ENCODE results near the gene SLC52A1. TPM values are rescaled to one million over a fixed set of nuclear protein-coding genes. Genes with fewer than 3 reads are reported as not detected.

SLC52A1 gene
- 0.34 to 1.2 TPM (median 0.68 TPM) in 5 replicates for total RNA-seq (2022; extraction: Qiagen RNA extraction; ENCODE audit: low read depth)

DNA sequence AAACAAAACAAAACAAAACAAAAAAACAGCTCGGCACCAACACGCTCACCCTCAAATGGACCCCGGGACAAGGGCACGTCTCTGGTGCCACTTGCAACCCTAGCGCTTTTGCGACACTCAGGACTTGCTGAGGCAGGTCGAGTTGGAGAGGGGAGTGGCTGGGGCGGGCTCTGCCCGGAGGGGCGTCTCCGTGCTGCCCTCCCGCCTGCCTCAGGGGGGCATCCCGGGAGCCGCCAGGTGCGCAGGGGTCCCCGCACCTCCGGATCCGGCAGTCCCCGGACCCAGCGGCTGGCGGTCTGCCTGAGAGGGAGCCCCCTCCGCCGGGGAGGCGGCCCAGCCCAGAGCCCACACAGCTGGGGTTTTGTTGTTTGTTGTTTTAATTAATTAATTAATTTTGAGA is at the start of gene SLC52A1:
SLC52A1 (minus strand) TSS at position 112 of the 400 bp plus-strand sequence. CDS start 820 bp downstream, outside the sequence.

DNA sequence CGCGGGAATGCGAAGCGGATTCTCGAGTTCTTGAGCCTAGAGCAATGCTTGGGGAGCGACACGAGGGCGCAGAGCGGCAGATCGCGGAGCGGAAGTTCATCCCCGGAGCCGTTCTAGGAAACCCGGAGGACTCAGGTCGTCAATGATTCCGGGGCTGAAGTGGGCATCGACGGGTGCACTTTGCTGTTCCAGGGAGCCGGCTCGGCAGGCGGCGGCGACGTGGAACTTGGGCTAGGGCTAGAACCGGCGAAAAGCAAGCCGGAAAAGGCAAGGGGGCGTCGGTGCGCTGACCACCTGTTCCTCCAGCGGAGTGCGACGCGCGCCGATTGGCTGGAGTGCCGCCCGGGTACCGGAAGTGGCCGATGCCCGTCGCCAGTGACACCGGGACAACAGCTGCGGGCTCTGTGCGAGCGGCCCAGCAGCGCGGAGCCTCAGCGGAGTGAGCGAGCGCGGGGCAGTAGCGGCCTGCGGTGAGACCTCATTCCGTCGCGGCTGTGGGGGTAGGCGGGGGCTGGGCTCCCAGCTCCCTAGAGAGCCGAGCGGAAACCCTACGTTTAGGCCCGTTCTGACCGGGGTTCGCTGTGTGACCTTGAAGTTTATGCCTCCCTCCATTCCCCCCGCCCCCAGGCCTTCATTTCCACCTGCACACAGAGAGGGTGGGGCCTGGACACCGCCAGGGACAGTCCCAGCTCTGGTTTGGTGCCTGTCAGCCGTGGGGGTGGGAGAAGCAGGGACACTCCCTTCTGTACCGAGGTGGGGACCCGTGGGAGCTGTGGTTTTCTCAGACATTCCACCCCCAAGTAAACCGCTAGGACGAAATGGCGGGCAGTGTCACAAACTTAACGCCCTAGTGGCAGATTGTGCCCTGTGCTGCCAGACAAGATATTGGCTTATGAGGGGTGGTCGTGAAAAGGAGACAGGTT is 43.1 kb upstream of the SLC52A1 start, which contains the start of gene ZFP3:
ZFP3 (plus strand) TSS at position 362 of the 923 bp plus-strand sequence. CDS start 13,038 bp downstream, outside the sequence.

DNA sequence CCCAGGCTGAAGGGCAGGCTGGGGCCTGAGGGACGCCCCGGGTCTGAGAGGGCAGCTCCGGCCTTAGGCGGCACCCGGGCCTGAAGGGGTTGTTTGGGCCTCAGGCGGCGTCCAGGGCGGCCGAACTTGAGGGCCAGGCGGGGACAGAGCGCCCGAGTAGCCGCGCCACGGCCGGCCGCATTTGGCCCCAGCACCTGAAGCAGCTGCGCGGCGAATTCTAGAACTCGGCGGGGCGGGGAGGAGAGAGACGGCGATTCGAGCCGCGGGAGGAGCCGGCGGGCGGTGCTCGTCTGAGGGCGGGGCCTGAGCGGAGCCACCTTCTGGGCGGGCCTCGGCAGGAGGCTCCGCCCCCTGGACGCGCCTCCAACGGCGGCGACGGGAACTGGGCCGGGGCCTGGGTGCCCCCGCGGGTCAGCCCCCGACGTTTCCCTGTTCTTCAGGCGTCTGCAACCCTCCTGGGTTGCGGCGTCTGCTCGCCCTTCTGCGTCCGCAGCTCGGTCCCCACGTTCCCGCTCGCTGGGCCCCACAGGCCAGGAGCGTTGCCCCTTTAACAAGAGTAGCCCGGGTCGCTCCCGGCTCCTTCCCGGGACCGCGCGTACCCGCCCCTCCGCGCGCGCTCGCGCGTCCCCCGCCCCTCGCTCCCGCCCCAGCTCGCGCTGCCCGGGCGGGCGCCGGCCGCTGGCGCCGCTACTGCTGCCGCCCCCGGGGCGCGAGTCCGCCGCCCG is 37.8 kb downstream of the SLC52A1 start, which contains the start of the genes INCA1 and KIF1C:
INCA1 (minus strand) TSS at position 221 of the 725 bp plus-strand sequence. CDS start 3,085 bp downstream, outside the sequence.
KIF1C (plus strand) TSS at position 649 of the 725 bp plus-strand sequence. CDS start 2,297 bp downstream, outside the sequence.

DNA sequence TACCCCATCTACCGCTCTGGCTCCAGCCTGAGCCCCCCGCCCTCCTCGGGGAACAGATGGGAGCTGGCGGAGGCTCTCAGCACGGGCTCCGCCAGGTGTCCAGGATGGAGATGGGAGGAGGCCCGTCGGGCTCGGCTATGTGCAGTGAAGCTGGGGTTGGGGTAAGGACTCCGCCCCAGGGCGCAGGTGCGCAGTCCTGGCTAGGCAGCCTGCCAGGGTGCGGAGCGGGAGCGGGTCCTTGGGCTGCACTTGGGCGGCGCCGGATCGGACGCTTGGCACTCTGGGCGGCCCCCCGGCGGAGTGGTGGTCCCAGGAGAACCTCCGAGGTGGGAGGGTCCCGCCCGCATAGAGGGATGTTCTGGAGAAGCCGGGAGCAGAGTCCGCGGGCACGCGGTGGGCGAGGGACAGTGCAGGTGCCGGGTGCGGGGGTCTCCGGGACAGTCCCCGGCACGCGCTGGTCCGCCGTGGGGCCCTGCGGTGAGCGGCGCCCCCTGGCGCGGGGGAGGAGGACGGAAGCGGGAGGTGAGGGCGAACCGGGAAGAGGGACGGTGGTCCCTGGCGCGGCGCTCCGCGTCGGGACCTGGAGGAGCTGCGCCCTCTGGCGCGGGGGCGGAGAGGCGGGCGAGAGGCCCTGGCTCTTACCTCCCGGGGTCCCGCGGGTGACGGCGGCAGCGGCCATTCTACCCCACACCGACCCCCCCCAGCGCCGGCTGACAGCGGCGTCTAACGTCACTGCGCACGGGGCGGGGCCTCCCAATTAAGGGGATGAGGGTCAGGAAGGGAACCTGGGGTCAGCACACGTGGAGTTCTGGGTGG is 48.1 kb downstream of the SLC52A1 start, which contains the start of gene CAMTA2:
CAMTA2 (minus strand) TSS at position 725 of the 816 bp plus-strand sequence. CDS start 1,453 bp downstream, outside the sequence.

Other genes starting within 250 kb of the SLC52A1 start
- gene VMO1, start 249.1 kb downstream of the SLC52A1 start, total RNA-seq (2022; extraction: Qiagen RNA extraction; ENCODE audit: low read depth) = 0.47 to 1.5 TPM (median 1.3 TPM) in 4 of 5 replicates, not detected in the other
- gene GLTPD2, start 246.5 kb downstream of the SLC52A1 start, total RNA-seq (2022; extraction: Qiagen RNA extraction; ENCODE audit: low read depth) = not detected in 5 replicates
- gene PSMB6, start 239.3 kb downstream of the SLC52A1 start, total RNA-seq (2022; extraction: Qiagen RNA extraction; ENCODE audit: low read depth) = 443 to 508 TPM (median 482 TPM) in 5 replicates
- gene PLD2, start 228.3 kb downstream of the SLC52A1 start, total RNA-seq (2022; extraction: Qiagen RNA extraction; ENCODE audit: low read depth) = 20.0 to 27.5 TPM (median 25.1 TPM) in 5 replicates
- gene MINK1, start 202.1 kb downstream of the SLC52A1 start, total RNA-seq (2022; extraction: Qiagen RNA extraction; ENCODE audit: low read depth) = 49.3 to 64.6 TPM (median 56.6 TPM) in 5 replicates
- 0.17 to 0.29 TPM (median 0.28 TPM) in 5 replicates for gene C17orf107, start 135.9 kb downstream of the SLC52A1 start, total RNA-seq (2022; extraction: Qiagen RNA extraction; ENCODE audit: low read depth)
- gene CHRNE, start 132.3 kb downstream of the SLC52A1 start, total RNA-seq (2022; extraction: Qiagen RNA extraction; ENCODE audit: low read depth) = 0.07 to 0.21 TPM (median 0.08 TPM) in 4 of 5 replicates, not detected in the other
- gene GP1BA, start 103.1 kb downstream of the SLC52A1 start, total RNA-seq (2022; extraction: Qiagen RNA extraction; ENCODE audit: low read depth) = not detected in 5 replicates
- 65.3 to 82.3 TPM (median 72.2 TPM) in 5 replicates for gene SLC25A11, start 95.4 kb downstream of the SLC52A1 start, total RNA-seq (2022; extraction: Qiagen RNA extraction; ENCODE audit: low read depth)
- gene RNF167, start 95.2 kb downstream of the SLC52A1 start, total RNA-seq (2022; extraction: Qiagen RNA extraction; ENCODE audit: low read depth) = 93.0 to 144 TPM (median 121 TPM) in 5 replicates
- 2,001 to 2,972 TPM (median 2,479 TPM) in 5 replicates for gene PFN1, start 86.9 kb downstream of the SLC52A1 start, total RNA-seq (2022; extraction: Qiagen RNA extraction; ENCODE audit: low read depth)
- gene ENO3, start 84.3 kb downstream of the SLC52A1 start, total RNA-seq (2022; extraction: Qiagen RNA extraction; ENCODE audit: low read depth) = 51.2 to 61.4 TPM (median 55.7 TPM) in 5 replicates
- gene SPAG7, start 67.6 kb downstream of the SLC52A1 start, total RNA-seq (2022; extraction: Qiagen RNA extraction; ENCODE audit: low read depth) = 69.9 to 87.4 TPM (median 71.4 TPM) in 5 replicates
- gene CAMTA2, start 47.8 kb downstream of the SLC52A1 start, total RNA-seq (2022; extraction: Qiagen RNA extraction; ENCODE audit: low read depth) = 22.0 to 37.9 TPM (median 31.6 TPM) in 5 replicates
- gene INCA1, start 37.9 kb downstream of the SLC52A1 start, total RNA-seq (2022; extraction: Qiagen RNA extraction; ENCODE audit: low read depth) = 1.3 to 2.0 TPM (median 1.5 TPM) in 5 replicates
- 98.9 to 125 TPM (median 114 TPM) in 5 replicates for gene KIF1C, start 37.5 kb downstream of the SLC52A1 start, total RNA-seq (2022; extraction: Qiagen RNA extraction; ENCODE audit: low read depth)
- gene ZFP3, start 43.0 kb upstream of the SLC52A1 start, total RNA-seq (2022; extraction: Qiagen RNA extraction; ENCODE audit: low read depth) = 0.89 to 1.2 TPM (median 1.0 TPM) in 5 replicates
- 3.6 to 5.0 TPM (median 4.5 TPM) in 5 replicates for gene ZNF232, start 76.5 kb upstream of the SLC52A1 start, total RNA-seq (2022; extraction: Qiagen RNA extraction; ENCODE audit: low read depth)
- gene USP6, start 80.6 kb upstream of the SLC52A1 start, total RNA-seq (2022; extraction: Qiagen RNA extraction; ENCODE audit: low read depth) = 0.01 to 0.03 TPM (median 0.02 TPM) in 4 of 5 replicates, not detected in the other
- 1.3 to 1.8 TPM (median 1.7 TPM) in 5 replicates for gene ZNF594, start 156.4 kb upstream of the SLC52A1 start, total RNA-seq (2022; extraction: Qiagen RNA extraction; ENCODE audit: low read depth)
- gene SCIMP, start 199.4 kb upstream of the SLC52A1 start, total RNA-seq (2022; extraction: Qiagen RNA extraction; ENCODE audit: low read depth) = not detected in 5 replicates
- 36.0 to 51.5 TPM (median 44.6 TPM) in 5 replicates for gene RABEP1, start 246.9 kb upstream of the SLC52A1 start, total RNA-seq (2022; extraction: Qiagen RNA extraction; ENCODE audit: low read depth)